A549 (cell line): ENCODE results near the gene DCT. TPM values are rescaled to one million over a fixed set of nuclear protein-coding genes. Genes with fewer than 3 reads are reported as not detected.

ENCODE experiments used
- ATAC-seq, 2 experiments: fragments of 200-7000 bp in 1 of 2; fragments of >200 bp in 1 of 2; cut with Nextera tagmentation in 1 of 2; cut with Tn5 transposase in 1 of 2; 3 replicates each; pipeline versions ENCODE4 v1.8.0 to v1.9.1; 2018 to 2020; ENCODE audit warnings: mild to moderate bottlenecking in 1 of 2, moderate library complexity in 1 of 2
- CTCF ChIA-PET: fragments of 300-600 bp; sonication (Branson Sonifier 250); formaldehyde crosslinking; extraction: SDS; loops from one replicate; lab custom pipeline; 2021; ENCODE audit warnings: antibody characterized with exemption, inconsistent platforms; lab: Yijun Ruan, JAX
- POLR2A ChIA-PET: fragments of 350-600 bp; formaldehyde crosslinking; extraction: SDS; loops from one replicate; lab custom pipeline; 2021; ENCODE audit warnings: antibody characterized with exemption, inconsistent platforms; lab: Yijun Ruan, JAX
- DNase-seq, 2 experiments: peaks; one replicate each; pipeline versions ENCODE4 v3.0.0 to v3.0.0-alpha.2; 2011 to 2016; ENCODE audit warnings: low read depth in 1 of 2, low spot score in 1 of 2
- FAIRE-seq: peaks from 2 replicates; lab custom pipeline; 2011; peaks lifted over from hg19 to GRCh38; lab: Jason Lieb, UNC
- H3K27ac ChIP-seq, 2 experiments: fragments of >200 bp; sonication (Bioruptor Twin); formaldehyde crosslinking; 3 replicates each; pipeline ENCODE4 v1.5.1; 2016 to 2017
- H3K4me1 ChIP-seq: fragments of >200 bp; sonication (Bioruptor Twin); formaldehyde crosslinking; 3 replicates; pipeline ENCODE4 v1.6.1; 2016
- H3K4me2 ChIP-seq: fragments of >200 bp; sonication (Bioruptor Twin); formaldehyde crosslinking; 3 replicates; pipeline ENCODE4 v1.6.1; 2016
- H3K4me3 ChIP-seq: fragments of >200 bp; sonication (Bioruptor Twin); formaldehyde crosslinking; 3 replicates; pipeline ENCODE4 v1.5.1; 2016
- H3K9me3 ChIP-seq: fragments of >200 bp; sonication (Bioruptor Twin); formaldehyde crosslinking; 3 replicates; pipeline ENCODE4 v1.6.1; 2016
- ATOH8 ChIP-seq: fragments of 250-450 bp; sonication (Bioruptor Pico); IDR thresholded peaks from 2 replicates; pipeline ENCODE4 v1.5.0; 2020; ENCODE audit warnings: low read depth, mild to moderate bottlenecking, moderate library complexity
- CBX8 ChIP-seq: fragments of 200-600 bp; sonication (generic); IDR thresholded peaks from 2 replicates; pipeline ENCODE4 v1.6.1; 2016
- CEBPB ChIP-seq, 2 experiments: fragments of >200 bp in 1 of 2; sonication (Bioruptor Twin) in 1 of 2; formaldehyde crosslinking in 1 of 2; IDR thresholded peaks; 2 replicates each; pipeline ENCODE4 v1.6.1; 2012 to 2016
- CTCF ChIP-seq: fragments of >200 bp; sonication (Bioruptor Twin); formaldehyde crosslinking; IDR thresholded peaks from 3 replicates; pipeline ENCODE4 v1.5.1; 2016
- EHF ChIP-seq: fragments of 250-450 bp; sonication (Bioruptor Pico); IDR thresholded peaks from 2 replicates; pipeline ENCODE4 v1.5.0; 2020; ENCODE audit warnings: mild to moderate bottlenecking
- EP300 ChIP-seq, 2 experiments: fragments of >200 bp; sonication (Bioruptor Twin); formaldehyde crosslinking; IDR thresholded peaks; 2 replicates in 1 of 2; 3 replicates in 1 of 2; pipeline ENCODE4 v1.6.1; 2016 to 2017
- FOSB ChIP-seq: fragments of 250-450 bp; sonication (Bioruptor Pico); IDR thresholded peaks from 2 replicates; pipeline ENCODE4 v1.5.0; 2020; ENCODE audit warnings: mild to moderate bottlenecking, moderate library complexity
- FOXS1 ChIP-seq: fragments of 250-450 bp; sonication (Bioruptor Pico); IDR thresholded peaks from 2 replicates; pipeline ENCODE4 v1.5.0; 2020; ENCODE audit warnings: mild to moderate bottlenecking, moderate library complexity
- GATA3 ChIP-seq: IDR thresholded peaks from 2 replicates; pipeline ENCODE4 v1.6.1; 2012; ENCODE audit warnings: borderline replicate concordance
- HEYL ChIP-seq: fragments of 250-450 bp; sonication (Bioruptor Pico); IDR thresholded peaks from 2 replicates; pipeline ENCODE4 v1.8.0; 2021; ENCODE audit warnings: mild to moderate bottlenecking, moderate library complexity
- JUNB ChIP-seq: fragments of >200 bp; sonication (Bioruptor Twin); formaldehyde crosslinking; IDR thresholded peaks from 2 replicates; pipeline ENCODE4 v1.6.1; 2016
- MYC ChIP-seq: IDR thresholded peaks from 2 replicates; pipeline ENCODE4 v1.6.1; 2012; ENCODE audit warnings: mild to moderate bottlenecking, inconsistent platforms, low read length, improper control_type of control experiment, borderline replicate concordance
- POLR2AphosphoS2 ChIP-seq: conservative IDR thresholded peaks from 2 replicates; pipeline ENCODE4 v1.6.1; 2012; ENCODE audit warnings: low read length, improper control_type of control experiment, inconsistent platforms
- RAD21 ChIP-seq, 2 experiments: fragments of >200 bp in 1 of 2; sonication (Bioruptor Twin) in 1 of 2; formaldehyde crosslinking in 1 of 2; IDR thresholded peaks in 1 of 2; conservative IDR thresholded peaks in 1 of 2; 2 replicates in 1 of 2; 3 replicates in 1 of 2; pipeline ENCODE4 v1.6.1; 2012 to 2018; ENCODE audit warnings: inconsistent platforms in 1 of 2
- RARB ChIP-seq: fragments of 250-450 bp; sonication (Bioruptor Pico); IDR thresholded peaks from 2 replicates; pipeline ENCODE4 v1.8.0; 2021; ENCODE audit warnings: mild to moderate bottlenecking, moderate library complexity
- RFX5 ChIP-seq: fragments of 450-650 bp; IDR thresholded peaks from 2 replicates; pipeline ENCODE4 v1.7.1; 2014; ENCODE audit warnings: antibody characterized with exemption, mild to moderate bottlenecking, moderate library complexity
- RNF2 ChIP-seq: fragments of 200-600 bp; sonication (generic); IDR thresholded peaks from 2 replicates; pipeline ENCODE4 v1.6.1; 2016; ENCODE audit warnings: low read depth, mild to moderate bottlenecking, antibody characterized with exemption, moderate library complexity, borderline replicate concordance
- SMC3 ChIP-seq: fragments of >200 bp; sonication (Bioruptor Twin); formaldehyde crosslinking; IDR thresholded peaks from 3 replicates; pipeline ENCODE4 v1.6.1; 2018; ENCODE audit warnings: inconsistent platforms
- TFCP2L1 ChIP-seq: fragments of 250-450 bp; sonication (Bioruptor Pico); IDR thresholded peaks from 2 replicates; pipeline ENCODE4 v1.5.0; 2021; ENCODE audit warnings: mild to moderate bottlenecking
- ZC3H11A ChIP-seq: fragments of 450-650 bp; IDR thresholded peaks from 2 replicates; pipeline ENCODE4 v1.6.1; 2014; ENCODE audit warnings: antibody characterized with exemption, mild to moderate bottlenecking
- ZFP36 ChIP-seq: fragments of 450-650 bp; IDR thresholded peaks from 2 replicates; pipeline ENCODE4 v1.6.1; 2014; ENCODE audit warnings: borderline replicate concordance; ENCODE audit not compliant: partially characterized antibody
- ZNF302 ChIP-seq: fragments of 250-450 bp; sonication (Bioruptor Pico); IDR thresholded peaks from 2 replicates; pipeline ENCODE4 v1.9.0; 2021; ENCODE audit warnings: inconsistent platforms, mild to moderate bottlenecking, moderate library complexity
- ZSCAN20 ChIP-seq: fragments of 250-450 bp; sonication (Bioruptor Pico); IDR thresholded peaks from 2 replicates; pipeline ENCODE4 v1.8.0; 2022; ENCODE audit warnings: mild to moderate bottlenecking, moderate library complexity
- WGBS: methylation state at CpG from one replicate; pipeline ENCODE4 v1.1.6; 2017; ENCODE audit errors: missing lambda C conversion rate; 5-methylcytosine and 5-hydroxymethylcytosine counted together
- polyA plus RNA-seq, 4 experiments: library from polyadenylated mRNA; depleted of rRNA in 3 of 4; stranded (reverse); fragments of >200 nt; fragmentation: RNase III in 1 of 4; extraction: RNeasy Plus Mini Kit Qiagen cat#74134 plus additional on column Dnase treatment in 1 of 4; gene quantifications; 2 replicates in 3 of 4; 3 replicates in 1 of 4; pipeline ENCODE4 v1.2.3, GENCODE V29; 2011 to 2017
- TF ChIP-seq, protein P1 (sequence below): fragments of 200-600 bp; sonication (generic); IDR thresholded peaks from 2 replicates; pipeline ENCODE4 v1.6.1; 2016; ENCODE audit warnings: antibody characterized with exemption, mild to moderate bottlenecking, moderate library complexity

Gene DCT
- polyA plus RNA-seq, 2 of the 4 experiments (the other 2 are of a cell fraction): 0.03 TPM; not detected in 1

GRCh38 chr13:94431987-94432386, 47.5 kb downstream of the DCT start:
- no peak overlapping the region for H3K4me2 ChIP-seq
- H3K27ac ChIP-seq: no peak overlapping the region
- H3K4me1 ChIP-seq: no peaks in the 10 kb centered on the region
- FAIRE-seq (no peak), ATAC-seq (no peak), DNase-seq (no peak)
- POLR2A ChIA-PET: no interaction called here
- H3K9me3 ChIP-seq: no peaks in the 10 kb centered on the region
- TF ChIP-seq EP300 (IDR thresholded peaks at IDR 0.05) (no peak), SMC3 (no peak), ZNF302 (no peak), RARB (CRISPR knock-in tag) (no peak), JUNB (no peak), RFX5 (no peak), EHF (CRISPR knock-in tag) (no peak), MYC (no peak), POLR2AphosphoS2 (no peak), RNF2 (no peak)
- TF ChIP-seq, protein P1, sequence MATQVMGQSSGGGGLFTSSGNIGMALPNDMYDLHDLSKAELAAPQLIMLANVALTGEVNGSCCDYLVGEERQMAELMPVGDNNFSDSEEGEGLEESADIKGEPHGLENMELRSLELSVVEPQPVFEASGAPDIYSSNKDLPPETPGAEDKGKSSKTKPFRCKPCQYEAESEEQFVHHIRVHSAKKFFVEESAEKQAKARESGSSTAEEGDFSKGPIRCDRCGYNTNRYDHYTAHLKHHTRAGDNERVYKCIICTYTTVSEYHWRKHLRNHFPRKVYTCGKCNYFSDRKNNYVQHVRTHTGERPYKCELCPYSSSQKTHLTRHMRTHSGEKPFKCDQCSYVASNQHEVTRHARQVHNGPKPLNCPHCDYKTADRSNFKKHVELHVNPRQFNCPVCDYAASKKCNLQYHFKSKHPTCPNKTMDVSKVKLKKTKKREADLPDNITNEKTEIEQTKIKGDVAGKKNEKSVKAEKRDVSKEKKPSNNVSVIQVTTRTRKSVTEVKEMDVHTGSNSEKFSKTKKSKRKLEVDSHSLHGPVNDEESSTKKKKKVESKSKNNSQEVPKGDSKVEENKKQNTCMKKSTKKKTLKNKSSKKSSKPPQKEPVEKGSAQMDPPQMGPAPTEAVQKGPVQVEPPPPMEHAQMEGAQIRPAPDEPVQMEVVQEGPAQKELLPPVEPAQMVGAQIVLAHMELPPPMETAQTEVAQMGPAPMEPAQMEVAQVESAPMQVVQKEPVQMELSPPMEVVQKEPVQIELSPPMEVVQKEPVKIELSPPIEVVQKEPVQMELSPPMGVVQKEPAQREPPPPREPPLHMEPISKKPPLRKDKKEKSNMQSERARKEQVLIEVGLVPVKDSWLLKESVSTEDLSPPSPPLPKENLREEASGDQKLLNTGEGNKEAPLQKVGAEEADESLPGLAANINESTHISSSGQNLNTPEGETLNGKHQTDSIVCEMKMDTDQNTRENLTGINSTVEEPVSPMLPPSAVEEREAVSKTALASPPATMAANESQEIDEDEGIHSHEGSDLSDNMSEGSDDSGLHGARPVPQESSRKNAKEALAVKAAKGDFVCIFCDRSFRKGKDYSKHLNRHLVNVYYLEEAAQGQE: no peak
- CTCF ChIA-PET: interaction anchor here (0.6 kb wide), 1 partner anchor 1054 kb away, joined by 3 read pairs; no protein-coding TSS in a partner anchor
- no peak overlapping the region for H3K4me3 ChIP-seq

GRCh38 chr13:94431574-94431973, 47.9 kb downstream of the DCT start:
- H3K9me3 ChIP-seq: no peaks in the 10 kb centered on the region
- H3K4me1 ChIP-seq: no peaks in the 10 kb centered on the region
- no peak overlapping the region for H3K4me3 ChIP-seq
- TF ChIP-seq FOXS1 (CRISPR knock-in tag): no peak
- TF ChIP-seq ATOH8 (CRISPR knock-in tag): no peak
- no peak for TF ChIP-seq EP300 (IDR thresholded peaks at IDR 0.05)
- TF ChIP-seq FOSB: no peak
- no peak for TF ChIP-seq ZFP36
- no peak for TF ChIP-seq ZSCAN20 (CRISPR knock-in tag)
- TF ChIP-seq TFCP2L1 (CRISPR knock-in tag): no peak
- no peak for TF ChIP-seq ZC3H11A
- no peak for TF ChIP-seq CBX8
- TF ChIP-seq HEYL (CRISPR knock-in tag): no peak
- no peak for TF ChIP-seq ZNF302
- TF ChIP-seq GATA3: no peak
- no peak for TF ChIP-seq RARB (CRISPR knock-in tag)
- no peak for TF ChIP-seq CTCF
- no peak for TF ChIP-seq EHF (CRISPR knock-in tag)
- no peak for TF ChIP-seq RAD21 (conservative IDR thresholded peaks at IDR 0.05 in 1 of 2, IDR thresholded peaks at IDR 0.05 in 1 of 2)
- TF ChIP-seq, protein P1: no peak
- no peak for TF ChIP-seq CEBPB (IDR thresholded peaks at IDR 0.05)
- TF ChIP-seq, all 56 proteins: peak for 0
- ChIA-PET POLR2A (no interaction called here), CTCF (no interaction called here)
- 52% methylated on average over 2 of the region's 2 CpGs for WGBS
- H3K4me2 ChIP-seq: no peak overlapping the region
- peak in 1 of 2 experiments; percentile 1 for DNase-seq
- no peak for FAIRE-seq
- ATAC-seq: peak in 1 of 2 experiments; percentile 50; a peak in 1 of 6 replicates
- H3K27ac ChIP-seq: no peak overlapping the region
